Stimulated activated CD8-positive, alpha-beta memory T cell treated with anti-CD3 and anti-CD28 coated beads, Interleukin-7, amount 100 ng/mL, for 24 hours (primary cell): ENCODE data around the gene LRRC34.
A peak's percentile ranks its signal among the peaks of the same experiment; 100 is the strongest.

ENCODE experiments used
- DNase-seq: peaks from one replicate; pipeline ENCODE4 v3.0.0-alpha.2; 2020; ENCODE audit warnings: low read depth

Gene LRRC34

GRCh38 chr3:169764882-169765612 lies 47.7 kb downstream of the LRRC34 start, which contains the start of gene TERC:
Gene TERC, minus strand, starts transcription at chr3:169765060.
- DNase-seq, result peak; percentile 79

- peak; percentile 26 for DNase-seq
Observed at GRCh38 chr3:169764312-169764881, 48.3 kb downstream of the LRRC34 start.

GRCh38 chr3:169760479-169760878 lies 52.2 kb downstream of the LRRC34 start:
- no peak for DNase-seq

- DNase-seq, result no peak
Observed at GRCh38 chr3:169759256-169759655, 53.4 kb downstream of the LRRC34 start.

- no peak for DNase-seq
Observed at GRCh38 chr3:169758359-169758994, 54.2 kb downstream of the LRRC34 start.

- DNase-seq, result no peak
Observed at GRCh38 chr3:169755488-169755887, 57.2 kb downstream of the LRRC34 start.

- no peak for DNase-seq
Observed at GRCh38 chr3:169754711-169755110, 58.0 kb downstream of the LRRC34 start.

GRCh38 chr3:169751875-169752274 lies 60.8 kb downstream of the LRRC34 start:
- DNase-seq, result no peak

GRCh38 chr3:169750665-169751064 lies 62.0 kb downstream of the LRRC34 start:
- DNase-seq, result no peak

- DNase-seq, result no peak
Observed at GRCh38 chr3:169748670-169749069, 64.0 kb downstream of the LRRC34 start.

GRCh38 chr3:169746924-169747323 lies 65.8 kb downstream of the LRRC34 start:
- DNase-seq, result no peak

- DNase-seq, result no peak
Observed at GRCh38 chr3:169744366-169745054, 68.2 kb downstream of the LRRC34 start.
